T-helper 1 cell treated with Interleukin-12 subunit alpha and Interleukin-12 subunit beta and Interleukin-4 antibody, amounts not matched to agents 30 μg/mL and 1 μg/mL, for 36 hours (primary cell): ENCODE results near the gene SH2D2A.

Experiments used
- H3K27ac Mint-ChIP-seq: one replicate; pipeline ENCODE4 v1.8.0; 2021; ENCODE audit warnings: mild to moderate bottlenecking, mixed read lengths
- H3K27me3 Mint-ChIP-seq: one replicate; pipeline ENCODE4 v1.8.0; 2021; ENCODE audit warnings: low read depth, mixed read lengths
- H3K36me3 Mint-ChIP-seq: one replicate; pipeline ENCODE4 v1.8.0; 2021; ENCODE audit warnings: low read depth, mixed read lengths
- H3K4me1 Mint-ChIP-seq: one replicate; pipeline ENCODE4 v1.8.0; 2021; ENCODE audit warnings: low read depth, mixed read lengths
- H3K4me3 Mint-ChIP-seq: one replicate; pipeline ENCODE4 v1.8.0; 2021; ENCODE audit warnings: mild to moderate bottlenecking, moderate library complexity, mixed read lengths
- H3K9me3 Mint-ChIP-seq: one replicate; pipeline ENCODE4 v1.8.0; 2021; ENCODE audit warnings: mixed read lengths

SH2D2A gene

GRCh38 chr1:156816561-156817328, at the start of gene SH2D2A:
SH2D2A (minus strand) TSS chr1:156816848; CDS start chr1:156816708, 140 bp downstream.
- H3K4me1 Mint-ChIP-seq = peaks cover 59% of the 10 kb centered on the region
- H3K36me3 Mint-ChIP-seq = peaks cover 53% of the 10 kb centered on the region
- H3K27ac Mint-ChIP-seq = peak within 1 kb of the TSS; percentile 100
- H3K27me3 Mint-ChIP-seq = no peaks in the 10 kb centered on the region
- H3K9me3 Mint-ChIP-seq = peaks cover 4% of the 10 kb centered on the region
- peak within 1 kb of the TSS; percentile 89 for H3K4me3 Mint-ChIP-seq

- Mint-ChIP-seq H3K27me3 (peaks cover 8% of the 10 kb centered on the region), H3K36me3 (peaks cover 7% of the 10 kb centered on the region), H3K27ac (peak overlapping the region; percentile 62), H3K4me3 (peak overlapping the region; percentile 11), H3K9me3 (no peaks in the 10 kb centered on the region), H3K4me1 (peaks cover 46% of the 10 kb centered on the region)
Observed at GRCh38 chr1:156865865-156866248, 49.2 kb upstream of the SH2D2A start.

- peak overlapping the region; percentile 62 for H3K27ac Mint-ChIP-seq
- H3K9me3 Mint-ChIP-seq = no peaks in the 10 kb centered on the region
- no peak overlapping the region for H3K4me3 Mint-ChIP-seq
- H3K27me3 Mint-ChIP-seq = peaks cover 10% of the 10 kb centered on the region
- peaks cover 46% of the 10 kb centered on the region for H3K4me1 Mint-ChIP-seq
- peaks cover 7% of the 10 kb centered on the region for H3K36me3 Mint-ChIP-seq
Observed at GRCh38 chr1:156865258-156865657, 48.6 kb upstream of the SH2D2A start.

GRCh38 chr1:156864796-156865195, 48.1 kb upstream of the SH2D2A start:
- Mint-ChIP-seq H3K36me3 (peaks cover 7% of the 10 kb centered on the region), H3K27ac (peak overlapping the region; percentile 26), H3K4me3 (no peak overlapping the region), H3K9me3 (no peaks in the 10 kb centered on the region), H3K4me1 (peaks cover 48% of the 10 kb centered on the region), H3K27me3 (peaks cover 13% of the 10 kb centered on the region)

- H3K4me1 Mint-ChIP-seq = peaks cover 54% of the 10 kb centered on the region
- no peaks in the 10 kb centered on the region for H3K9me3 Mint-ChIP-seq
- H3K4me3 Mint-ChIP-seq = peak overlapping the region; percentile 71
Observed at GRCh38 chr1:156863631-156864030, 47.0 kb upstream of the SH2D2A start.

GRCh38 chr1:156862997-156863599, 46.5 kb upstream of the SH2D2A start:
- Mint-ChIP-seq H3K36me3 (peaks cover 10% of the 10 kb centered on the region), H3K4me1 (peaks cover 58% of the 10 kb centered on the region)

More at GRCh38 chr1:156863631-156864030, 47.0 kb upstream of the SH2D2A start:
- H3K27ac Mint-ChIP-seq = peak overlapping the region; percentile 50
- peaks cover 8% of the 10 kb centered on the region for H3K36me3 Mint-ChIP-seq
- peaks cover 21% of the 10 kb centered on the region for H3K27me3 Mint-ChIP-seq

GRCh38 chr1:156862584-156862983, 45.9 kb upstream of the SH2D2A start:
- H3K27me3 Mint-ChIP-seq = peaks cover 32% of the 10 kb centered on the region
- peak overlapping the region; percentile 25 for H3K4me3 Mint-ChIP-seq
- H3K4me1 Mint-ChIP-seq = peaks cover 58% of the 10 kb centered on the region
- H3K9me3 Mint-ChIP-seq = no peaks in the 10 kb centered on the region
- H3K27ac Mint-ChIP-seq = no peak overlapping the region
- peaks cover 10% of the 10 kb centered on the region for H3K36me3 Mint-ChIP-seq

More at GRCh38 chr1:156862997-156863599, 46.5 kb upstream of the SH2D2A start:
- H3K9me3 Mint-ChIP-seq = no peaks in the 10 kb centered on the region
- H3K4me3 Mint-ChIP-seq = peak overlapping the region; percentile 71
- peak overlapping the region; percentile 50 for H3K27ac Mint-ChIP-seq
- peaks cover 26% of the 10 kb centered on the region for H3K27me3 Mint-ChIP-seq

- Mint-ChIP-seq H3K27ac (peak within 1 kb of the TSS; percentile 6), H3K27me3 (peaks cover 43% of the 10 kb centered on the region), H3K9me3 (no peaks in the 10 kb centered on the region), H3K36me3 (peaks cover 9% of the 10 kb centered on the region), H3K4me1 (peaks cover 52% of the 10 kb centered on the region), H3K4me3 (peak within 1 kb of the TSS; percentile 85)
Observed at GRCh38 chr1:156860628-156861423, 44.2 kb upstream of the SH2D2A start, which contains the start of gene NTRK1. NTRK1 (plus strand) TSS chr1:156860865; CDS start chr1:156860935, 70 bp downstream.

GRCh38 chr1:156860113-156860627, 43.5 kb upstream of the SH2D2A start:
- Mint-ChIP-seq H3K9me3 (no peaks in the 10 kb centered on the region), H3K27ac (peak overlapping the region; percentile 6), H3K36me3 (peaks cover 9% of the 10 kb centered on the region)

GRCh38 chr1:156859523-156860112, 43.0 kb upstream of the SH2D2A start:
- peak overlapping the region; percentile 85 for H3K4me3 Mint-ChIP-seq
- peaks cover 9% of the 10 kb centered on the region for H3K36me3 Mint-ChIP-seq
- H3K27me3 Mint-ChIP-seq = peaks cover 46% of the 10 kb centered on the region
- peaks cover 41% of the 10 kb centered on the region for H3K4me1 Mint-ChIP-seq
- no peak overlapping the region for H3K27ac Mint-ChIP-seq
- no peaks in the 10 kb centered on the region for H3K9me3 Mint-ChIP-seq

More at GRCh38 chr1:156860113-156860627, 43.5 kb upstream of the SH2D2A start:
- Mint-ChIP-seq H3K4me3 (peak overlapping the region; percentile 85), H3K4me1 (peaks cover 45% of the 10 kb centered on the region), H3K27me3 (peaks cover 43% of the 10 kb centered on the region)

GRCh38 chr1:156858959-156859522, 42.4 kb upstream of the SH2D2A start, which contains the start of gene INSRR:
INSRR (minus strand) TSS chr1:156859117; CDS start chr1:156858621, 496 bp downstream.
- Mint-ChIP-seq H3K4me1 (peaks cover 38% of the 10 kb centered on the region), H3K27me3 (peaks cover 49% of the 10 kb centered on the region), H3K9me3 (no peaks in the 10 kb centered on the region), H3K36me3 (peaks cover 7% of the 10 kb centered on the region), H3K27ac (no peak within 1 kb of the TSS), H3K4me3 (peak within 1 kb of the TSS; percentile 85)

GRCh38 chr1:156858555-156858956, 41.9 kb upstream of the SH2D2A start:
- Mint-ChIP-seq H3K4me1 (peaks cover 33% of the 10 kb centered on the region), H3K4me3 (peak overlapping the region; percentile 74), H3K36me3 (peaks cover 5% of the 10 kb centered on the region), H3K27me3 (peaks cover 49% of the 10 kb centered on the region), H3K9me3 (no peaks in the 10 kb centered on the region), H3K27ac (no peak overlapping the region)

GRCh38 chr1:156857532-156857931, 40.9 kb upstream of the SH2D2A start:
- peaks cover 3% of the 10 kb centered on the region for H3K36me3 Mint-ChIP-seq
- H3K4me1 Mint-ChIP-seq = peaks cover 22% of the 10 kb centered on the region
- H3K9me3 Mint-ChIP-seq = no peaks in the 10 kb centered on the region
- no peak overlapping the region for H3K27ac Mint-ChIP-seq
- peaks cover 49% of the 10 kb centered on the region for H3K27me3 Mint-ChIP-seq
- no peak overlapping the region for H3K4me3 Mint-ChIP-seq
